KG1 (cell line): ENCODE results near the gene NCDN.

Experiments
- DNase-seq: peaks from one replicate; lab custom pipeline; 2025; lab: John Stamatoyannopoulos, UW

The NCDN gene

DNA sequence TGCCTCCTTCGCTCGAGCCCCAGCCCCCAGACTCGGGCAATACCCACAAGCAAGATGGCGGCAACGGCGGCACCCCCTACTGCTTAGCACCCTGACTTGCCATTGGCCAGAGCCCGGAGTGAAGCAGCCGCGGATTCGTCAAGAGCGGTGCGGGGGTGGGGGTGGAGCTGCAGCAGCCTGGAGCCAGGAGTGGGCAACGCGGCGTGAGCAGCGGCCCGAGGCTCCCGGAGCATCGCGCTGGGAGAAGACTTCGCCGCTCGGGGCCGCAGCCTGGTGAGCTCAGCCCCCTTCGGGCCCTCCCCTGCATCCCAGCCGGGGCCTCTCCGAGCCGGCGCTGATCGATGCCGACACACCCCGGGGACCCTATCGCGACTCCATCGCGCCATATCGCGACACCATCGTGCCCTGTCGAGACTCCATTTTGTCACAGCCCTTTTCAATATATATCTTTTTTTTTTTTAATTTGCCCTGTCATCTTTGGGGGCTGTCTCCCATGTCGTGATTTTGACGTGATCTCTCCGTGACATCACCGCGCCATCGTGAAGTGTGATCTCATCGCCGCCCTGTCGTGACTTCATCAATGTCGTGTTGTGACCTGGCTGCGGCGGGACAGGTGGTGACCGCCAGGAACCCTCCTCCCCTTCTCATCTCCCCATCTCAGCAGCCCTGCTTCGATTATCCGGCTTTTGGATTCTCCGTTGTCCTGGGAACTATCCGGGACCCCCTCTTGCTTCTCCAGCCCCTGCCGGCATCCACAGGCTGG lies at the start of gene NCDN:
Gene NCDN, plus strand, starts transcription at position 189 of the 763 bp plus-strand sequence. Its CDS starts 392 bp downstream, at position 581.
- DNase-seq, result peak; percentile 81

GRCh38 chr1:35507947-35508346 lies 49.7 kb upstream of the NCDN start:
- no peak for DNase-seq

DNA sequence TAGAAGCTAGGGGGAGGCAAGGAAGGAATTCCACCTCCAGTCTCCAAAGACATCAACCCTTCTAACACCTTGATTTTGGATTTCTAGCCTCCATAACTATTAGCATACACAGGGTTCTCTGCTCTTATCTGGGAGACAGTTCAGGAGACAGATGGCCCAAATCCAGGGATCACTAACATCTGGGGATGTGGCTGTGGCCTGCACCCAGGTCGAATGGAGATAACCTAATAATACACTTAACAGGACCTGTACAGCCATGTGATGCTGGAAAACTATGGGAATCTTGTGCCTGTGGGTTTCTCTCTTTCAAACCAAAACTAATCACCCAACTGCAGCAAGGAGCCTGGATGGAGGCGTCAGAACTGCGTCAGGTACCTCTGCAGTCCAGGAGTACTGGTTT lies 48.0 kb upstream of the NCDN start:
- DNase-seq, result no peak

DNA sequence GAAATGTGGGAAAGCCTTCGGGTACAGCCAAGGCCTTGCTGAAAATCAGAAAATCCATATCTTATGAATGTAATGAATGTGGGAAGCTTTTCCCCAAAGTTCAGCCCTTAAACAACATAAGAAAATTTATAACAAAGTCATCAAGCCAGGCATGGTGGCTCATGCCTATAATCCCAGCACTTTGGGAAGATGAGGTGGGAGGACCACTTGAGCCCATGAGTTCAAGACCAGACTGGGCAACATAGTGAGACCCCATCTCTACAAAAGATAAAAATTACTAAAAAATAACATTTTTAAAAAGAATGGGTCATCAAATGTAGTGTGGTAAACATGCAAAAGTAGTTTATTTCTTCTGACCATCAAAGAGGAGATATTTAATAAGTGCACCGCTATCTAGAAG lies 46.3 kb upstream of the NCDN start:
- no peak for DNase-seq

- DNase-seq, result no peak
Observed at GRCh38 chr1:35518183-35518582, 39.4 kb upstream of the NCDN start.

- DNase-seq, result no peak
Observed at GRCh38 chr1:35519432-35519831, 38.2 kb upstream of the NCDN start.

DNA sequence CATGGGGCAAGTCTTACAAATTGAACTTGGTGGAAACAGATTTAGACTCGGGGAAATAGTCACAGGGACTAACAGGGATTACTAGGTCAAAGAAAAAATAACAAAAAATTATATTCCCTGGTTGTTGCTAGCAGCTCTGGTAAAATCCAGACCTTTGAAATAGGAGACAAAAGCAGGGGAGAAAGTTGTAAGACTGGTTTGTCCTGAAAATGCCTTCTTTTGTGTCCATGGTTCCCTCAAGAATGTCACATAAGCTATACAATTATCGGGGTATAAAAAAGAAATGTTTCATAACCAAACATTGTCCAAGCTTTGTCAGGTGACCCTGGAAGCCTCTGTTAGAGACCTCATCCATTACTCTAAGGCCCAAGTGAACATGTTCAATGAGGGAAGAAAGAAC lies 33.5 kb upstream of the NCDN start:
- no peak for DNase-seq

GRCh38 chr1:35530168-35530567 lies 27.4 kb upstream of the NCDN start:
- DNase-seq, result no peak

- DNase-seq, result no peak
Observed at GRCh38 chr1:35530946-35531345, 26.7 kb upstream of the NCDN start.

DNA sequence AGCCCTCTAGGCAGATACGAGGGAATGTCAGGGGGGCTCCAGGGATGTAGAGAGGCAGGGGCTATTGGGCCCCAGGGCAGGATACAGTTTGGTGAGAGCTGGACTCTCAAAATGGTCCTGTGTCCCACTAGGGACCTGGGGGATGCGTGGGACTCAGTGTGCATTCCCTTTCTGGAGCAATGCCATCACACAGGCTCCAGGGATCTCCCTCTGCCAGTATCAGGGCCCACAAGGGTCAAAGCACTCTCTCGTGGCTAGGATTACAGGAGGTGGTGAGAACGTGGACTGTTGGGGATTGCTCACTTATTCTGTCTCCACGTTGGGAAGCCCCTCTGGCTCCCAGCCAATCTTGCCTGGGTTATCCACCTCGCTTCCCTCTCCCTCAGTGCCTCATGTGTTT lies 26.2 kb upstream of the NCDN start:
- DNase-seq, result no peak

DNA sequence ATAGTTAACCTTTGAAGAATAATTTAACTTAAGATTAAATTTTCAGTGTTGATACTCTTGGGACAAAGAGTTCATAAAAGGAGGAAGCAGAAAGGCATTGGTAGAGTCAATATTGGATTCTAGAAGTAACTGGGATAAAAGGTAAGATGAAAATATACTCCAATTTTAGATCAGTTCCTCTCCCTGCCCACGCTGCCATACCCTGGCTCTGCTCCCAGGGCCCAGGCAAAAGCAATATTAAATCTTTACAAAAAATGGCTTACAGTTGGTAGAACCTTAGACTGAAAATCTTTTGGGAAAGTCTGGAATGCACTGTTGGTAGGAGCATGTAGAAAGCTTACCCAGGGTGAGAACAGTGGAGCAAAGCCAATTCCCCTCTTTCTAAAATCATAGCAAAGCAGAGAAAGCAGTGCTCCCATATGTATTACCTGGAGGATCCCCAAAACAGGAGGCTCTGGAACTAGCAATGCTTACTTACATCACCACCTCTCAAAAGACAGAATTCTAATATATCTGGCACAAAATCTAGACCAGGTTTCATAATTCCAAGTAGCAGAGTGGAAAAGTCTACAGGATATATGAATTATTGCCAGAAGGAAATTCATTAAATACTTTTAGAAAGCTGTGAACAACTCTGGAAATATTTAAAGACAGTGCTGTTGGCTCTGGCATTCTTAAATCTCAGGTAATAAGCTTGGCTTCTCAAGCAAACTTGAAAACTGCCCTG lies 24.9 kb upstream of the NCDN start:
- DNase-seq, result no peak

DNA sequence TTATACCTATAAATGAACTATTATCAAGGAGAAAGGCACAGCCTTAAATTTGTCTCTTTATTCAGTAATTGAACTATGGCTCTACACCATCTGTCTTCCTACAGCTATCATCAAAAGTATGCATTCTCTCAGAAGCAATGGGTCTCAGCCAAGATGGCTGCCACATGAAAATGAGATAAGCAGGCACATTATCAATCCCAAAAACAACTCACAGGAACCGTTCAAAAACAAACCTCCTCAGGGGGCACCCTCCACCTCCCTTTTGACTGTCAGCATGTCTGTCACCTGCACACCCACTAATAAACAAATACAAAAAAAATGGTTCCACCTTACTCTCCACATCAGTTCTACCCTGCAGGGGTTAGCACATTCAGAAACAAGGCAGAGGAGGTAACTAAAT lies 24.0 kb upstream of the NCDN start:
- DNase-seq, result no peak

DNA sequence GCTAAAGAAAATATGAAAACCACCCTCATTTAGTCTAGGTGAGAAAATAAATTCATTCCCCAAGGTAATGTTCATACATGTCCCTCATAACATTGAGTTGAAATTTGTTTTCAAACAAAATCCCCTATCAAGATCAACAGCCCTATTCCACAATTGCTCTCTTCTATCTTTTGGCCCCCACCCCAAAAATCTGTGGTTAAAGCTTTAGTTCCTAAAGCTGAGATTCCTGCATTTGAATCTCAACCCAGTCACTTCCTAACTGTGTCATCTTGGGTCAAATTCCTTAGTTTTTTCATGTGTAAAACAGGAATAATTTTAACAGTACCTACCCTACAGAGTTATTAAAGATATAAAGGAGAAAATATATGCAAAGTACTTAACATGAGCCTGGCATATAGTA lies 22.4 kb upstream of the NCDN start:
- DNase-seq, result no peak

DNA sequence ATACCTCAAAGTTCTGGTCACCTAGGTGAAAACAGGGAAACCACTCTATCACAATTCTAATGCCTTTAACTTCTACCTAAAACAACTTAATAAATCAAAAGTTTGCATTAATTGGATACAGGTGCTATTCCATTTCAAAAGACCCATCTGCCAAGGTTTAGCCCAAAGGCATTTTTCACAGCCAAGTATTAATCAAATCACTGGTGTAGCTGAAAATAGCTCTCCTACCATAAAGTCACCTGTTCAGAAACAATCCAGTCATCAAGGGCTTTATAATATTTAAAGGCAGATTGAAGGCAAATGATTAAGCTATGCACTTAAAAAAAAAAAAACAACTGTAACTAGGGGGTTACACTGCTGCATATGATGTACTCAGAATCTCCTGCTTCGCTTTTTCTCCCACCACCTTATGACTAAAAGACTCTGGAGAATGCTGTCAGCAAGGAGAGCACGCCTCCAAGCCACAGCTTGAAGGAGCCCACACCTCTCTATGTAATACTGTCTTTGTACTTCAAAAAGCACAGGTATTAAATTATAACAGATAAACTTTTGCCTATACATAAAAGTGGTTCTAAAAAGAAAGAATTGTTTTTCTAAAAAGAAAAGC lies 20.9 kb upstream of the NCDN start:
- no peak for DNase-seq

- no peak for DNase-seq
Observed at GRCh38 chr1:35537806-35538205, 19.8 kb upstream of the NCDN start.

DNA sequence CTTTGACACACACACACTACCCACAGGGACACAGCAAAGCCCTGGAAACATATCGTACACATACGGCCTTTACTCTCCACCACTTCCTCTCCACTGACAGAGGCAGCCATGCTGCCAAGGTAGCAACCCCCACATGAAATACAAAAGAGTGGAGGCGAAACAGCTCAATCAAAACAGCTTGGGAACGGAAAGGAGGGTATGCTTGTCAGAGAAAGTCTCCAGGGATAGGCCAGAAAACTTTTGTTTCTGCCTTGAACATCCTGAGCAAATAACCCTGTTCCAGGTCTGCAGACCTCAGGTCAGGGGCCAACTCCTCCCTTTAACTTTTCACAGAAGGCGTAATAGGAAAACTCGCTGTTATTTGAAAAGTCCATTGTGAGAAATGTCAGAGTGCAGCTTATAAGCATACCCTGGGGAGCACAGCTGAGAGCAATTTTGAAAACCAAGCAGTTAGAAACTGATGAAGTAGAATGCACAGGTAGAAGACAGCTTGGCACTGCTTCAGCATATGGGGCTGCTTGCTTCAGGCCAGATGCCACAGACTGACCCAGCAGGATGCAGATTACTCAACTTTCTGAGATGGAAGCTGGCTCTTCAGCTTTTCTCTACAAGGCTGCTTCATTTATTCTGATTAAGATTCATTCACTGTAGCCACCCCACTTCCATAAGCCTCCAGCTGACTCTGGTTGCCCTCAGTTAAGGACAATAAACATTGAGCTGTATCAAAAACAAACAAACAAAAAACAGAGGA lies 18.4 kb upstream of the NCDN start:
- no peak for DNase-seq

- no peak for DNase-seq
Observed at GRCh38 chr1:35539824-35540261, 17.8 kb upstream of the NCDN start.

DNA sequence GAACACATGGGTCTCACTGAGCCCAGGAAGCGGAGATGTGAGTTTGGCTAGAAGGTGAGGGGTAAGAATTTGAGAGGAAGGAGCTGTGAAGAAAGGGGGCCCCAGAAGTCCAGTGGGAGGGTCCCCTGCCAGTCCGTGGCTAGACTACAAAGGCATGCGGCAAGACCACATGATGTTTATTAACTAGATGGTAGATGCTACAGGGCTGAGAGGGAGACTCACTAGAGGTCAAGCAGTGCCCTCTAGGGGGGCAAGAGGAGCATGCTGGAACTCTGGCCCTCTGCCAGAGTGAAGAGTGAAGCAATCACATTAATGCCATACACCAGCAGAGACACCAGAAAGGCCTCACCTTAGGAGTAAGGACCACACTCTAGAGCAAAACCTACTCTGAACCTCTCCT lies 12.6 kb upstream of the NCDN start:
- DNase-seq, result no peak

DNA sequence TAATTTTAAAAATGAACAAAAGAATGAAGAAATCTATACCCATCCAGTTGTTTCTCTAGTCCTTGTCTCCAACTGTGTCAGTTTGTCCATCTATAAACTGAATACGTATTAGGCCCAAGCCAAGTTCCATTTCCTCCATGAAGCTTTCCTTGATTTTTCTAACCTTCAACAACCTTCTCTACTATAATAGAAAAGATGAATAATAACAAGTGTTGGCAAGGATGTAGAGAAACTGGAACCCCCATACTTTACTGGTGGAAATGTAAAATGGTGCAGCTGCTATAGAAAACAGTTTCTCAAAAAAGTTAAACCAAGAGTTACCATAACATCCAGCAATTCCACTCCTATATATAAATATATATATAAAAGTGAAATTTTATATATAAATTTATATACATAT lies 11.0 kb upstream of the NCDN start:
- no peak for DNase-seq

DNA sequence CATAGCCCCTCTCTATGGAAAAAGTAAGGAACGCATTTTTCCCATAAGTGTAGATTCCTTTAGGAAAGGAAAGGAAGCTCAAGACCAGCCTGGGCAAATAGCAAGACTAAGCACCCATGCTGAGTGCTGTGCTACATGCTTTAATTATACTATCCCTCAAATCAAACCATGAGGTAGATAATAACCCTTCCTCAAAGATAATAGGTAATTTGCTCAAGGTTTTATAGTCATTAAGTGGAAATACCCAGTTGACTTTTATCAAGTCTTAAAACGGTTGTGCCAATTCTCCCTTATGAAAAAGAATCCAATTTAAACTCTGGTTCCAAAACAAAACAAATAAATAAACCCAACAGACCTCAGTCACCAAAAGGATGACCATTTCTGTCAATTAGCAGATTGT lies 3.7 kb upstream of the NCDN start:
- no peak for DNase-seq

GRCh38 chr1:35554266-35555211 lies 3.1 kb upstream of the NCDN start:
- no peak for DNase-seq
